Fibroblast of lung (primary cell): ENCODE measurements around the gene FBXL12.

Experiments
- EZH2 ChIP-seq: IDR thresholded peaks from 2 replicates; pipeline ENCODE4 v1.5.1; 2012; ENCODE audit warnings: low read length, control low read depth, mild to moderate bottlenecking; ENCODE audit errors: missing control alignments
- TF ChIP-seq, protein P1 (sequence below), 2 donors: IDR thresholded peaks in 1 of 2; conservative IDR thresholded peaks in 1 of 2; 1 replicate in 1 of 2; 2 replicates in 1 of 2; pipeline ENCODE4 v1.5.1; 2011 to 2012; ENCODE audit warnings: low read length in 2 of 2, control low read depth in 1 of 2, inconsistent platforms in 1 of 2, low read depth in 1 of 2, mild to moderate bottlenecking in 1 of 2

DNA sequence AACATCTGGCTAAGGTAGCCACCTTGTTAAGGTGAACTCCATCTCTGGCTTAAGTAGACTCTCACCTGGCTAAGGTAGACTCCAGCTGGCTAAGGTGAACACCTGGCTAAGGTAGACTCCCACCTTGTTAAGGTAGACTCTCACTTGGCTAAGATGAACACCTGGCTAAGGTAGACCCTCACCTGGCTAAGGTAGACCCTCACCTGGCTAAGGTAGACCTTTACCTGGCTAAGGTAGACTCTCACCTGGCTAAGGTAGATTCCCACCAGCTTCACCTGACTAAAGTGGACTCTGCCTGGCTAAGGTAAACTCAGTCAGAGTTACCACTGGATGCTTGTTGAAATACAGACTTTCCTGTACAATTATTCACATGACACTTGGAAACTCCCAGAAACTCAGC lies 39.9 kb upstream of the FBXL12 start:
- TF ChIP-seq, protein P1, sequence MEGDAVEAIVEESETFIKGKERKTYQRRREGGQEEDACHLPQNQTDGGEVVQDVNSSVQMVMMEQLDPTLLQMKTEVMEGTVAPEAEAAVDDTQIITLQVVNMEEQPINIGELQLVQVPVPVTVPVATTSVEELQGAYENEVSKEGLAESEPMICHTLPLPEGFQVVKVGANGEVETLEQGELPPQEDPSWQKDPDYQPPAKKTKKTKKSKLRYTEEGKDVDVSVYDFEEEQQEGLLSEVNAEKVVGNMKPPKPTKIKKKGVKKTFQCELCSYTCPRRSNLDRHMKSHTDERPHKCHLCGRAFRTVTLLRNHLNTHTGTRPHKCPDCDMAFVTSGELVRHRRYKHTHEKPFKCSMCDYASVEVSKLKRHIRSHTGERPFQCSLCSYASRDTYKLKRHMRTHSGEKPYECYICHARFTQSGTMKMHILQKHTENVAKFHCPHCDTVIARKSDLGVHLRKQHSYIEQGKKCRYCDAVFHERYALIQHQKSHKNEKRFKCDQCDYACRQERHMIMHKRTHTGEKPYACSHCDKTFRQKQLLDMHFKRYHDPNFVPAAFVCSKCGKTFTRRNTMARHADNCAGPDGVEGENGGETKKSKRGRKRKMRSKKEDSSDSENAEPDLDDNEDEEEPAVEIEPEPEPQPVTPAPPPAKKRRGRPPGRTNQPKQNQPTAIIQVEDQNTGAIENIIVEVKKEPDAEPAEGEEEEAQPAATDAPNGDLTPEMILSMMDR (conservative IDR thresholded peaks at IDR 0.05 in 1 of 2, IDR thresholded peaks at IDR 0.05 in 1 of 2; ENCODE audit: low read depth in 1 of 2, low read length in 2 of 2) = no peak
- no peak for TF ChIP-seq EZH2
